HG03457 (cell line): ENCODE results near the gene ZMPSTE24.
"Not testable (repeated sequence)": the region's sequence is repeated elsewhere in the genome, so short reads cannot be mapped to it uniquely, and the experiment has no call there.

Experiments
- ATAC-seq: cut with Tn5 transposase; IDR thresholded peaks from one replicate; pipeline ENCODE4 v1.9.1; 2021; ENCODE audit warnings: moderate number of reproducible peaks; ENCODE audit not compliant: unreplicated experiment

The ZMPSTE24 gene

DNA sequence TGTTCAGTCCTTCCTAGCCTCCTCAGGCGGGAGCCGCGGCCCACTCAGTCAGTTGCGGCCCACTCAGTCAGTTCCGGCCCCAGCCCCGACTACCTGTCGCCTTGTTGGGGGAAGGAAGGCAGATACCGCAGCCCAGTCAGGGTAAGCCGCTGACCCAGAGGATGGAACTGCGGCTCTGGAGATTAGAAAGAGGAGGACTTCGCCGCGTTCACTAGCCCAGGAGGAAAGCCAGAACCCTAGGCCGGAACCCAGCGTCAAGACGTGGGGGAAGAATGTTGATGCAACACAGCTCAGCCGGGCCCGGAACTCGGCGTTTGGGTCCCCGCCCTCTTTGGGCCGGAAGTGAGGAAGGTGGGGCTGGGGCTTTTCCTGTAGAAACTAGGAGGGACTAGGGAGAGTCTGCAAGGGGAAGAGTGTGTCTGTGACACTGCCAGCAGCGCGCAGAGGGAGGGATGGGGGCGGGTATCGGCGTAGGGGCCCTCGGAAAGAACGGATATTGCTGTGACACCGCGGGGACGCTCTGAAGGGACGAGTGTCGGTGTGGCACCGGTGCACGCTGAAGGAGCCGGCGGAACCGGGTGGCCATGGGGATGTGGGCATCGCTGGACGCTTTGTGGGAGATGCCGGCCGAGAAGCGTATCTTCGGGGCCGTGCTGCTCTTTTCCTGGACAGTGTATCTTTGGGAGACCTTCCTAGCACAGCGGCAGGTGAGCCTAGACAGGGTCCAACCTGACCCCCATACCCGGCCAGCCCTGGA, at the start of gene ZMPSTE24:
Gene ZMPSTE24 (plus strand): TSS at position 549 of the 757 bp plus-strand sequence. CDS start 36 bp downstream, at position 585.
- ATAC-seq: peak; percentile 76

DNA sequence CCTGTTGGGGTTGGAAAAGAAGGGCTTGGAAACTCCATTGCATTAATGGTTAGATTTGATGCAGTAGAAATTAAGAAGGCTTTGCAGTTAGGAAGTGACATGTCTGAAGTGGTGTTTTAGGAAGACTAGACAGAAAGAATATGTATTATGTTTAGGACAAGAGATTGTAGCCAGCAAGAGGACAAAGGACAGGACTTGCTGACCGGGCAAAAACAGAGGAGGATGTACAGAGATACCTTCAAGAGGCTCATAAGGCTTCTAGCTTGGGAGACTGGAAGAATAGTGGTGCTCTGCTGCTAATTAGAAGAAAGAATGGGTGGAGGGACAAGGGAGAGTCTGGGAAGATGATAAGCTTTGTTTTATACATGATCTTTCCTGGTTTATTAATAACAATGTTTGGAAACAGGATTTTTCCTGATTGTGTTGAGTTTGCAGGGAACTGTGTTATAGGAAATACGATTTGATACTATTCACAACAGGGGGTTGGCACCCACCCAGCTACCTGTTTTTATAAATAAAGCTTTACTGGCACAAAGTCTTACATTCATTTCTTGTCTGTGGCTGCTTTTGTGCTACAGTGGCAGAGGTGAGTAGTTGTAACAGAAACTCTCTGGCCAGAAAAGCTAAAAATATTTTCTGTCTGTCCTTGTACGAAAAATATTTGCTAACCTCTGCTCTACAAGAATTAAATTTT, 47.4 kb upstream of the ZMPSTE24 start:
- no peak for ATAC-seq

DNA sequence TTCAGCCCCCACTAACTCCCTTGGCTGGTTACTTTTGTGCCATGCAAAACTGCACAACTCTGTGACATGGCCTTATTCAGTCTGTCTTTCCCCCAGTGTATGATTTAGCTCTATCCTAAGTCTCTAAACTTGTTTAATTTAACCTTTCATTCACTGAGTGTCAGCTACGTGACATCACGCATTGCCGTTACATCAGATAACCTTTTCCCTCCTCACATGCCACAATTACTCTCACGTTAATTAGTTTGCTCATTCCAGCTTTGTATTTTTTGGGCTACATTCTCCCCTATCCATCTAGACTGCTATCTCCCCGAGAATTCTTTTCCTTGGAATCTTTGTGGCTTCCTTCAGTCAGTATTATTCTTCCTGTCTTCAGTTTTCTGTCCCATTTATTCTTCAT, 39.7 kb upstream of the ZMPSTE24 start:
- no peak for ATAC-seq

DNA sequence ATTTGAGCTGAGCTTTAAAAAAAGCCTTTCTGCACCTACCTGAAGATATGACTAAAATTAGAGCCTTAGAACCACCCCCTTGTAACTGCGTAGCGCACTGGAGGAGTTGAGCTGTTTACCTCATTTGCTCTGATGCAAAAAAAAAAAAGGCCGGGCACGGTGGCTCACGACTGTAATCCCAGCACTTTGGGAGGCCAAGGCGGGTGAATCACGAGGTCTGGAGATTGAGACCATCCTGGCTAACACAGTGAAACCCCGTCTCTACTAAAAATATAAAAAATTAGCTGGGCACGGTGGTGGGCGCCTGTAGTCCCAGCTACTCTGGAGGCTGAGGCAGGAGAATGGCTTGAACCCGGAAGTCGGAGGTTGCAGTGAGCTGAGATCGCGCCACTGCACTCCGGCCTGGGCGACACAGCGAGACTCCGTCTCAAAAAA, 36.5 kb upstream of the ZMPSTE24 start:
- ATAC-seq: not testable (repeated sequence)

DNA sequence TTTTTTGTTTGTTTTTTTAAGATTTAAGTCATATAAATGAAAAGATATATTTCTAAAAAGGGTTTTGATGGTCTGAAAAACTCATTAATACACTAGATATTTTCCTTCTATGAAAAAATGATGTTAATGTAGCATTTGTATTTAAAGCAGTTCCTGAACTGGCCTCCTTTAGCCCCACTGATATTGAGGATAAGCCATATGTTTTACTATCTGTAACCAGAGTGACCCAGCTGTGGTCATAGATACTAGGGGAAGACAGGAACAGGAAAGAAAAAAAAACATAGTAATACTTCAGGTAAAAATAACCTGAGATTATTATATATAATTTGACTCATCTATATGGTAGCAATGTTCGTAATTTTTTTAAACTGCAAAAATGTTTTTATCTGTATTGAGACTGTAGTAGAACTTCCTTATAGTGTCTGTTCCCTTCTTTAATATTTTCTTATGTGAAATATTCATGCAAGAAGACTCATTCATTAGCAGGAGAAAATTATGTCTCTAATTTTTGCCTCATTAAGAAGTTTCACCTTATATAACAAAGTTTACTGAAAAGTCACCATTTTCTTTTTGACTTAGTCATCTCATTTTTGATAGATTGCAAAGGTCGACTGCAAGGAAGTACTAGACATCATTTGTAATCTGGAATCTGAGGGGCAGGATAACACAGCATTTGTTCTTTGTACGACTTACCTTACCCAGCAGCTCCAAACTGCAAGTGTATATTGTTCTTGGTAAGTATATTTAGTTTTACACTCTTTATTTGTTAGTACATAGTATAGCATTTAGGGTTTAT, 35.9 kb upstream of the ZMPSTE24 start:
- ATAC-seq: no peak

DNA sequence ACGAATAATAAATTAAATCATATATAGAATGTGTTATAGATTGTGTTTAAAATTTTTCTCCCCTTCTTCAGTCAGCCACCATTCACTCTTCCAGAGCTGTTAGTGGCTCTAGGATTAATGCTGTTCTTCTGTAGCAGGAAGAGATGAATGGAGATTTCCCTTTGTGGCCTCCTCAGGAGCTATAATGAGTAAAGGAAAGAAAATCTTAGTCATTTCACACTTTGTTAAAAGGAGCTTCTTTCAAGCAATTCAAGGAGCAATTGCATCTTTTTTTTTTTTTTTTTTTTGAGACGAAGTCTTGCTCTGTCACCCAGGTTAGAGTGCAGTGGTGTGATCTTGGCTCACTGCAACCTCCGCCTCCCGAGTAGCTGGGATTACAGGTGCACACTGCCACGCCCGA, 34.0 kb upstream of the ZMPSTE24 start:
- ATAC-seq: no peak

DNA sequence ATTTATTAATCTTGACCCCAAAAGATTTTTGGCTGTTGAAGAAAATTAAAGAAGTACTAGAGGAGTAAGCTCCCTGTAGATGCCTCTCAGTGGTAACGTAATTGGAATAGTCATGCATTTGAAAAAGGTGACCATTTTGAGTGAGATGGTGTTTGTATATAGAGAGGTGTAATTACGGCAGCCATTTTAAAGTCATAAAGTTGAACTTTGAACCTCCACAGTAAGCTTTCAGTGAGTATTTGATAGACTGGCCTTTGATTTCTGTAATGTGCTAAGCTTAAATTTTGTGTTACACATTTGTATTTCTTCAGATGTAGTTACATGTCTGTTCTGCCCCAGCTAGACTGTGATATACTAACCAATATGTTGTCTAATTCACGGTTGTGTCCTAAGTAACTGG, 31.8 kb upstream of the ZMPSTE24 start:
- ATAC-seq: no peak

DNA sequence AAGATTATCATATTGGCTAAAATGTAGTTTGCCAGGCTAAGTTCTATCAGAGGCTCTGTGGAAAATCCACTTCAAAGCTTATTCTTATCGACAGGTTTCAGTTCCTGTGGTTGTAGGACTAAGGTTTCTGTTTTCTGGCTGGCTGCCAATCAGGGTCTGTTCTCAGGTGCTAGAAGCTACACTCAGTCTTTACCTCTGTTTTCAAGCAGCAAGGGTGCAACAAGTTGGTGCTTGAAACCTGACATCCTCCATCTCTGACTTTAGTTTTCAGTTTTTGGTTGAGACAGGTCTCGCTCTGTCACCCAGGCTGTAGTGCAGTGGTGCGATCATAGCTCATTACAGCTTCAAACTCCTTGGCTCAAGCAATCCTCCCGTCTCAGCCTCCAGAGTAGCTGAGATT, 25.6 kb upstream of the ZMPSTE24 start:
- peak; percentile 81 for ATAC-seq

DNA sequence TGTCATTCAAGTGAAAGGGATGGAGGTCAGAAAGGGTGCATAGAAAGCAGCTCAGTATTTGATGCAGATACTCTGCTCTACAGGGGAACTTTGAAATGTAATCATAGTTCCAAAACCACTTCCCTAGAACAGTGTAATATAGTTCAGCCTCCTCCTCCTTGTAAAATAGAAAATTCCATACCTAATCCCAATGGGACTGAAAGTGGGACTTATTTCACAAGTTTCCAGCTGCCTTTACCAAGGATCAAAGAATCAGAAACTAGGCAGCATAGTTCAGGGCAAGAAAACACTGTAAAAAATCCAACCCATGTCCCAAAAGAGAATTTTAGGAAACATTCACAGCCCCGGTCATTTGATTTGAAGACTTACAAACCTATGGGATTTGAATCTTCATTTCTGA, 18.4 kb upstream of the ZMPSTE24 start:
- ATAC-seq: no peak

DNA sequence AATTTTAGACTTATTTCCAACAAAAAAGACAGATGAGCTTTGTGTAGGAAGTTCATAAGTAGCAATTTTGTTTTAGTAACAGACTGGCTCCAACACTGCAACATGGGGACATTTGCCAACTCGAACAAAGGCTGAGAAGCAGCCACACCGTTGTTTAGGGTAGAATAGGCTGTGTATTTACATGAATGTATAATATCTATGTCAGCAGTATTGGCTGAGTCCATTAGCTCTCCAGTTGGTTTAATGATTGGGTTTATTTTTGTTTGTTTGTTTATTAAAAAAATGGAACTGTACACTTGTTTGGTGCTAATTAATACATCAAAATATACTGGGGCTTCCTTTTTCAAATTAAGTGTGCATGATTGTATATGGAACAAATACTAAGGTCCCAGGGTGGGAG, 17.6 kb upstream of the ZMPSTE24 start:
- ATAC-seq: no peak

DNA sequence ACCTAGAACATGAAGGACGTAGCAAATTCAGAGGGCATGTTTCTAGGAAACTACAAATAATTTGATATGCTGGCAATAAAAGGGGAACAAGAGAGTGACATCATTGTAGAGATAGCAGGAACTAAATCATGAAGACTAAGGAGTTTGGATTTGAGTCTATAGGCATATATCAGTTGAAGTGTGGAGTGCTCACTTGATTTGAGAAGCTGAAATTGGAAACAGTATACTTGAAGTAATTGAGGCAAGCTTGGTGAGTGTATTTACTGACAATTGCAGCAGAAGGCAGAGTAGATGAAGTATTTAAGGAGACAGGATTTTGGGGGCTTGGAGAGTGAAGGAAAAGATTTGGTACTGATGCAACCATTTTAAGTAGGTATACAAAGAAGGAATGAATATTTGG, 16.7 kb upstream of the ZMPSTE24 start:
- ATAC-seq: no peak

DNA sequence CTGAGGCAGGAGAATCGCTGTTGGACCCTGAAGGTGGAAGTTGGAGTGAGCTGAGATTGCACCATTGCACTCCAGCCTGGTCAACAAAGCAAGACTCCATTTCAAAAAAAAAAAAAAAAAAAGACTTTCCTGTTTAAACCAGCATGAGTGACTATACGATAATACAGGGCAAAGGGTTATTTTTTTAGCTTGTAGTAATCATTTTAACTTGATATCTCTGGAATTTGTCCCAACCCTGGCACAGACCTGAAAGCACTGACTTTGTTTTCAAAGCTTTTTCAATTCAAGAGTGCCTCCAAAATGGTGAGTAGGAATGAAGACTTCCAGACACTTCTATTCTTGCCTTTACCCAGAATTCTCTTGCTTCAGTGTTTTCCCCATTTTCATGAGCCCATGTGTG, 14.7 kb upstream of the ZMPSTE24 start:
- no peak for ATAC-seq

DNA sequence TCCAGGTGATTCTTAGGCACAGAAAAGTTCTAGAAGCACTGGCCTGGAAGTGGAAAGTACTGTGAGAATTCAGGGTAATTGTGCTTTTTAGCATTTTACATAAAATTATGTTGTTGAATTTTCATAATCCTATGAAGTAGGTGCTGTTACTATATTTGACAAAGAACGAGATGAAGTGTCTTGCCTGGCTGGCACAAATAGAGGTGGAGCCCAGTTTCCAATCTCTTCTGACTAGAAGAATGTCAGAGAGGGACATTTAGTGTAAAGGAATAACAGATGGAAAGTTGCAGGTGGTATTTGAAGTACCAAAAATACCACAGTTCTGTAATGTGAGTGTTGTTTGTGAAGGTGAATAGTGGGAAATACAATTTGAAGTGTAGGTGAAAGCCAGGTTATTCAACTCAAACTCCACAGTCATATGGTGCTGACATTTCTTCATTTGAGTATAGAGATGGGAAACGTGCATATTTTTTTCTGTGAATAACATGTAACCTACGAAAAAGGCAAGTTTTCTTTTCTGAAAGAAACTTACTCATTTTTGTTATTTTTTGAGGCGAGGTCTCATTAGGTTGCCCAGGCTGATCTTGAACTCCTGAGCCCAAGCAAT, 13.8 kb upstream of the ZMPSTE24 start:
- ATAC-seq: no peak

DNA sequence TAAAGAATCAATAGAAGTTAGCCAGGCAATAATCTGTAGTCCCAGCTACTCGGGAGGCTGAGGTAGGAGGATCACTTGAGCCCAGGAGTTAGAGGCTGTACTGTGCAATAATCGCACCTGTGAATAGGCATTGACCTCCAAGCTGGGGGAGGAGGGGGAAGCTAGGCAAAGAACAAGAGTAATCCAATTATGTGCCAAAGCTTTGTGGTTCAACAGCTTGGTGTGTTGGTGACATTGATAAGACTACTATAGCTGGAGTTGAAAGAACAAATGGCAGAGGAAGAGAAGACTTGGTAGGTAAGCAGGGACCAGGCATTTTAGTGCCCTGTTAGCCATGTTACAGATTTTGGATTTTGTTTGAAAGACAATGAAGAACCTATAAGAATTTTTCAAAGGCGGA, 12.3 kb upstream of the ZMPSTE24 start:
- no peak for ATAC-seq

DNA sequence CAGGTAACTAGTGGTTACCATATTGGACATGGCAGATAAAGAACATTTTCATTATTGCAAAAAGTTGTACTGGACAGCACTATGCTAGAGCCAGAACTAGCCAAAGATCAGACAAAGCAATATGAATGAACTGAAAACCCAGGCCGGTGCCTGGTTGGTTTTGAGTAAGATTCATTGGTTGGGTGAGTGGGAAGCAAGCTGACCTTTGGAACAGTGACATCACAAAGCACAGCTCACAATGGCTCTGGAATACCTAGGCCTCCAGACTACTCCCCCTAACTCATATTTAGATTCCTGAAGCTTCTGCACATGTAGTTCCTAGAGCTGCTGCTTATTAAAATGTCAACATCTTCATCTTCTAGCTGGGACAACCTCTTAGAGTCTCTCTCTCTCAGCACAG, 10.4 kb upstream of the ZMPSTE24 start, which contains the start of gene TMCO2:
Gene TMCO2 (plus strand): TSS at position 283 of the 400 bp plus-strand sequence. CDS start 57 bp downstream, at position 340.
- no peak for ATAC-seq

DNA sequence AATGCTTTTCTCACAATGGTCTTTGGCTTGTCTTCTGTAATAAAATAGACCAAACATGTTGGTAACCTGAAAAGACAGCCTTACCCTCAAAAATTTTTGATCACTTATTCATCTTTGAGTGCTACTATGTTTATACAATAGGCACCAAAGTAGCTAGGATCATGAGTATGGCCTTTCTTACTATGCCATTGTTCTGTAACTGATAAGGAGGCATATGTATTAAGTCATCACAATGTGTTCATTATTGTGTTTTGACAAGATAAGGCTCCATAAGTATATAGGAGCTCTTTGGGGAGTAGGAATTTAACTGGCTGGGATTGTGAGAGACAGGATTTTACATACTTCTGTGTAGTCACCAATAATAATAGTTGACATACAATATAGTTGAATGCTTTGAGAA, 9.6 kb upstream of the ZMPSTE24 start:
- no peak for ATAC-seq

DNA sequence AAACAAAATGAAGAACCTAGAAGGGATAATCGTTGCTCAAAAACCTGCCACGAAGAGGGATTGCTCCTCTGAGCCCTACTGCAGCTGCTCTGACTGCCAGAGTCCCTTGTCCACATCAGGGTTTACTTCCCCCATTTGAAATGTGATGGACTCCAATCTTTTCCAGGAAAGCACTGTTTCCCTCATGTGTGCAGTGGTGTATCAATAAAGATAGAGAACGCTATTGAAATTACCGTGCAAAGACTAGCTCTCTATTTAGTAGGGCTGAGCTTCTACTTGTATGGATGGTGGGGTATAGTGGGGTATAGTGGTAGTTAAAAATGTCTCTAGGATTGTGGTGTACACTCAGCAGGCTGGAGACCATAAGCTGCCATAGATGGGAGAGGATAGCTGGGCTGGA, 6.6 kb upstream of the ZMPSTE24 start:
- no peak for ATAC-seq

DNA sequence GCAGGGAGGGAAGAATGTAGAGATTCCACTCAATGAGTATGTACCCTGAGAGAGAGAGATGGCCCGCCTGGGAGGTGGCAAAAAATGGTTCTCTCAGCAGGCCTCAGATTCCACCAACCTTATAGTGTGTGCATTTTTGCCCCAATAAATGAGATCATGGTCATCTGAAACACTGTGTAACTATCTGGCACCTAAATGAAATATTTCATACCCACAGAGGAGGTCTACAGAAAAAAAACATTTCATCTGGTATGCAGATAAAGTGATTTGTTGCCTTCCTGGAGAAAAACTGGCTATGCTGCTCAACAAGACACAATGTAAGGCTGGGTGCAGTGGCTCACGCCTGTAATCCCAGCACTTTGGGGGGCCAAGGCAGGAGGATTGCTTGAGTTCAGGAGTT, 5.4 kb upstream of the ZMPSTE24 start:
- no peak for ATAC-seq

DNA sequence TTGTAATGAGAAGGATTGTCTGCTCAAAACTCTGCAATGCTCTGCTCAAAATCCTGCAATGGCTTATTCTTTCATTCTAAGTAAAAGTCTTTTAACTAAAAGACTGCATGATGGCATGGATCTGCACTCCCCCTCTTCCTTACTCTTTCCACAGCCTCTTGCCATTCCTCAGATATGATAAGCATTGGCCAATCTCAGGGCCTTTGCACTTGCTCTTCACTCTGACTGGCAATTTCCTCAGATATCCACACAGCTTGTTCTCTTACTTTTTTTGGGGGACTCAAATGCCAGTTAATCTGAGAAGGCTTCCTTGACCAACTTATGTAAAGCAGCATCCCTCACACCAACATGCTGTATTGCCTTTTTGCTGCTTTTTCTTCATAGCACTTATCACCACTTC, 2.8 kb upstream of the ZMPSTE24 start:
- ATAC-seq: no peak

DNA sequence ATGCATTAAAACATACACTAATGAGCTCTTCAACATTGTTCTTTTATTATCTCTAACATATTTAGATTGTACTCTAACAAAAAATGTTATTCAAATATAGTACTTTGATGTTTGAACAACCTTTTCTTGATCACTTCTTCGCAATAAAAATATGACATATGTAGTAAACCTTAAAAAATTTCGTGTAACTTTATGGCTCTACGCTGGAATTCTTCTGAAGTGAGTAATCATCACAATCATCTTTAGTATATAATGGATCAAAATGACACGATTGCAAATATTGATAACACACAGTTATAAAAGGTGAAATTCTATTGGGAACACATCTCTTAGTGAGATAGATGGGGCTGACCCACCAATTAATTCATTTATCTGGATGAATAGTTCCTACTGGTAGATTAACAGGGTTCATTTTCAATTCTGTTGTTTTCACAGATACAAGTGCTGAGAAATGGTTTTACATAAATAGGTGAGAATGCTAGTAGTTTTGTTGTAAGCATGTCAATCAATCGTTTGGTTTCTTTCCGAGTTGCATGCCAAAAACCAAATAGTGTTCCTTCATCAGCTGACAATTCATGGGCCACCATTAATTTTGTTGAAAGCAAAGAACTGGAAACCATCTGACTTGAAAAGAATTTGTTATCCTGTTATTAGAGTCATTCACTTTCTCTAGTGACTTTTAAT, 1.5 kb upstream of the ZMPSTE24 start:
- no peak for ATAC-seq

DNA sequence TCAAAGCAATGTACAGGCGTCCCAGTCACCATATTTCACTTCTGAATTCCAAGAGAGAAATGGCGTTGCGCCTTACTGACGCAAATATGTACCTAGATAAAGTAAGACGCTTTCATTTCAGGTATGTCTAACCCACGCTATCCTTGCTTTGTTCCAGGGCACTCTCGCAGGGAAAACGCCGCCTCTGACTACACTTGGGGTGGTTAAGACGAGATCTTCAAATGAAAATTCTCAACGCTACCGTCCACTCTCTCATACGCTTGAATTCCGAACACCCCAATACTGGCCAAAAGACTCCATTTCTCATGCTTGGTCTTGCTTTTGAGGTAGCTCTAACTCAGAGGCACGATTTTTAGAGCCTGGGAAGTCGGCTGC, 736 bp upstream of the ZMPSTE24 start:
- ATAC-seq: no peak
